ENCODE measurements around the gene GRIK1. TPM values are rescaled to one million over a fixed set of nuclear protein-coding genes. Genes with fewer than 3 reads are reported as not detected.

GRIK1 gene
- total RNA-seq, 4 donors from 2014 or later, result 0.44 to 4.1 (median 2.6) TPM

- Histone ChIP-seq H3K27me3 (no peaks in the 10 kb centered on the region), H3K36me3 (no peaks in the 10 kb centered on the region), H3K9me3 (no peaks in the 10 kb centered on the region), H3K4me3 (no peak overlapping the region), H3K27ac (no peak overlapping the region), H3K4me1 (no peaks in the 10 kb centered on the region)
- DNase-seq (ENCODE audit: low spot score in 2 of 2), result no peak
- TF ChIP-seq EP300 (IDR thresholded peaks at IDR 0.05) (no peak), POLR2A (IDR thresholded peaks at IDR 0.05) (no peak)
- TF ChIP-seq, protein P1, sequence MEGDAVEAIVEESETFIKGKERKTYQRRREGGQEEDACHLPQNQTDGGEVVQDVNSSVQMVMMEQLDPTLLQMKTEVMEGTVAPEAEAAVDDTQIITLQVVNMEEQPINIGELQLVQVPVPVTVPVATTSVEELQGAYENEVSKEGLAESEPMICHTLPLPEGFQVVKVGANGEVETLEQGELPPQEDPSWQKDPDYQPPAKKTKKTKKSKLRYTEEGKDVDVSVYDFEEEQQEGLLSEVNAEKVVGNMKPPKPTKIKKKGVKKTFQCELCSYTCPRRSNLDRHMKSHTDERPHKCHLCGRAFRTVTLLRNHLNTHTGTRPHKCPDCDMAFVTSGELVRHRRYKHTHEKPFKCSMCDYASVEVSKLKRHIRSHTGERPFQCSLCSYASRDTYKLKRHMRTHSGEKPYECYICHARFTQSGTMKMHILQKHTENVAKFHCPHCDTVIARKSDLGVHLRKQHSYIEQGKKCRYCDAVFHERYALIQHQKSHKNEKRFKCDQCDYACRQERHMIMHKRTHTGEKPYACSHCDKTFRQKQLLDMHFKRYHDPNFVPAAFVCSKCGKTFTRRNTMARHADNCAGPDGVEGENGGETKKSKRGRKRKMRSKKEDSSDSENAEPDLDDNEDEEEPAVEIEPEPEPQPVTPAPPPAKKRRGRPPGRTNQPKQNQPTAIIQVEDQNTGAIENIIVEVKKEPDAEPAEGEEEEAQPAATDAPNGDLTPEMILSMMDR (IDR thresholded peaks at IDR 0.05), result no peak
- 30 to 38% methylated on average over 2 of the region's 2 CpGs for WGBS, 2 donors
Measured at GRCh38 chr21:29555601-29556000, 384.2 kb downstream of the GRIK1 start.

- no peaks in the 10 kb centered on the region for H3K9me3 ChIP-seq
- H3K36me3 ChIP-seq, result no peaks in the 10 kb centered on the region
- H3K4me3 ChIP-seq, result no peak overlapping the region
- H3K27me3 ChIP-seq, result no peaks in the 10 kb centered on the region
- no peak for TF ChIP-seq POLR2A (IDR thresholded peaks at IDR 0.05)
- no peak for TF ChIP-seq EP300 (IDR thresholded peaks at IDR 0.05)
- TF ChIP-seq, protein P1 (IDR thresholded peaks at IDR 0.05), result no peak
- WGBS, 2 donors, result 71 to 80% methylated on average over 2 of the region's 2 CpGs
- H3K27ac ChIP-seq, result no peak overlapping the region
- no peaks in the 10 kb centered on the region for H3K4me1 ChIP-seq
- no peak for DNase-seq (ENCODE audit: low spot score in 2 of 2)
Measured at GRCh38 chr21:29550205-29550604, 389.6 kb downstream of the GRIK1 start.

- Histone ChIP-seq H3K27ac (no peak overlapping the region), H3K9me3 (no peaks in the 10 kb centered on the region), H3K36me3 (no peaks in the 10 kb centered on the region), H3K4me3 (no peak overlapping the region), H3K27me3 (no peaks in the 10 kb centered on the region), H3K4me1 (no peaks in the 10 kb centered on the region)
- DNase-seq (ENCODE audit: low spot score in 2 of 2), result no peak
- 93% methylated on average over 9 of the region's 9 CpGs for WGBS, 2 donors
- TF ChIP-seq, protein P1 (IDR thresholded peaks at IDR 0.05), result no peak
- no peak for TF ChIP-seq EP300 (IDR thresholded peaks at IDR 0.05)
- TF ChIP-seq POLR2A (IDR thresholded peaks at IDR 0.05), result no peak
Measured at GRCh38 chr21:29549614-29550013, 390.2 kb downstream of the GRIK1 start.

GRCh38 chr21:29547998-29548397 is 391.8 kb downstream of the GRIK1 start:
- 94 to 95% methylated on average over 1 of the region's 1 CpG for WGBS, 2 donors
- no peak overlapping the region for H3K27ac ChIP-seq
- no peaks in the 10 kb centered on the region for H3K27me3 ChIP-seq
- TF ChIP-seq POLR2A (IDR thresholded peaks at IDR 0.05) (no peak), EP300 (IDR thresholded peaks at IDR 0.05) (no peak)
- TF ChIP-seq, protein P1 (IDR thresholded peaks at IDR 0.05), result no peak
- no peaks in the 10 kb centered on the region for H3K9me3 ChIP-seq
- H3K4me1 ChIP-seq, result no peaks in the 10 kb centered on the region
- DNase-seq (ENCODE audit: low spot score in 2 of 2), result no peak
- H3K4me3 ChIP-seq, result no peak overlapping the region
- no peaks in the 10 kb centered on the region for H3K36me3 ChIP-seq

DNA sequence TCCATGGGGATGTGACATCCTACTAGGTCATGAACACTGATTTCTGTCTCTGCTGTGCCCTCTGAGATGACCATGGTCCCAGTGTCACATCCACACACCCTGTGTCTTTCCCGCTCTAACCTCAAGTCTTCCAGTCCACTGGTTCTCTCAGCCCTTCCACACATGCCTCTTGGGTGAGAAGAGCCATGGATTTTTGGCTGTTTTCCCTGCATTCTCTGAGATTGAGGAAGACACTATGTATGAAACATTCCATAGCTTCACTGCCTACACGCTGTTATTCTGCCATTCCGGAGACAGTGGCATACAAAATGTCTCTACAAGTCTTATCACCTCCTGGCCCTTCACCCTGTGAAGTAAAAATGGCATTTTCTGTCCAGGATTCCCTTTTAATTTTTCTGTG is 393.7 kb downstream of the GRIK1 start:
- TF ChIP-seq EP300 (IDR thresholded peaks at IDR 0.05) (no peak), POLR2A (IDR thresholded peaks at IDR 0.05) (no peak)
- Histone ChIP-seq H3K27ac (no peak overlapping the region), H3K27me3 (no peaks in the 10 kb centered on the region), H3K36me3 (no peaks in the 10 kb centered on the region), H3K4me3 (no peak overlapping the region), H3K9me3 (no peaks in the 10 kb centered on the region), H3K4me1 (no peaks in the 10 kb centered on the region)
- DNase-seq (ENCODE audit: low spot score in 2 of 2), result no peak
- 76 to 87% methylated on average over 3 of the region's 3 CpGs for WGBS, 2 donors

DNA sequence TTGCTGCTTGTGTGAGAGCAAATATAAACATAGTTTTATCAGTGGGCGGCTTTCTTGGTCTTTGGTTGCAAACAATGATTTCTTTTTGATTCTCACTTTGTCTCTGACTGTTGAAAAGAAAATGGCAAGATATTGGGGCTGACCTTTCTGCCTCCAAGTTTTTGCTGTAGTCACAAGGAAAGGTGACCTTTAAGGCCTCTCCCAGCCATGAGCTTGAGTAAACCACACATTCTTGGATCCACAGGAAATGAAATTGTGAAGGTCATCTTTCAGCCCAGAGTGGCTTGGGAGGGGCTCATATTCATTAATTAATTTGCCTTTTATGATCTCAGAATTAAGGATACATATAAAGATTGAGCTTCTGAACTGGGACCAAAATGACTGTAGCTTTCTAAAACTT is 399.5 kb downstream of the GRIK1 start:
- 44% methylated on average over 1 of the region's 1 CpG for WGBS, 2 donors
- no peaks in the 10 kb centered on the region for H3K4me1 ChIP-seq
- H3K36me3 ChIP-seq, result no peaks in the 10 kb centered on the region
- TF ChIP-seq, protein P1 (IDR thresholded peaks at IDR 0.05), result no peak
- TF ChIP-seq POLR2A (IDR thresholded peaks at IDR 0.05) (no peak), EP300 (IDR thresholded peaks at IDR 0.05) (no peak)
- no peak for DNase-seq (ENCODE audit: low spot score in 2 of 2)
- no peak overlapping the region for H3K27ac ChIP-seq
- no peak overlapping the region for H3K4me3 ChIP-seq
- no peaks in the 10 kb centered on the region for H3K9me3 ChIP-seq
- no peaks in the 10 kb centered on the region for H3K27me3 ChIP-seq

Data from tibial nerve (tissue), 4 donors.